GM12878 (cell line): ENCODE data around the gene CLECL1.

ENCODE experiments used
- JUNB ChIP-seq: IDR thresholded peaks from 2 replicates; pipeline ENCODE4 v1.6.1; 2016; ENCODE audit warnings: antibody characterized with exemption, mild to moderate bottlenecking
- TCF7 ChIP-seq: IDR thresholded peaks from 2 replicates; pipeline ENCODE4 v1.6.1; 2014; ENCODE audit warnings: antibody characterized with exemption, borderline replicate concordance

- TF ChIP-seq TCF7 = no peak
- TF ChIP-seq JUNB = no peak
Observed at GRCh38 chr12:9674226-9674590, 58.7 kb downstream of the CLECL1 start.
